ENCODE results near the gene ADCY3. TPM values are rescaled to one million over a fixed set of nuclear protein-coding genes. Genes with fewer than 3 reads are reported as not detected.

The ADCY3 gene
- total RNA-seq, 4 donors from 2014 or later = 32.5 to 54.5 (median 39.9) TPM

DNA sequence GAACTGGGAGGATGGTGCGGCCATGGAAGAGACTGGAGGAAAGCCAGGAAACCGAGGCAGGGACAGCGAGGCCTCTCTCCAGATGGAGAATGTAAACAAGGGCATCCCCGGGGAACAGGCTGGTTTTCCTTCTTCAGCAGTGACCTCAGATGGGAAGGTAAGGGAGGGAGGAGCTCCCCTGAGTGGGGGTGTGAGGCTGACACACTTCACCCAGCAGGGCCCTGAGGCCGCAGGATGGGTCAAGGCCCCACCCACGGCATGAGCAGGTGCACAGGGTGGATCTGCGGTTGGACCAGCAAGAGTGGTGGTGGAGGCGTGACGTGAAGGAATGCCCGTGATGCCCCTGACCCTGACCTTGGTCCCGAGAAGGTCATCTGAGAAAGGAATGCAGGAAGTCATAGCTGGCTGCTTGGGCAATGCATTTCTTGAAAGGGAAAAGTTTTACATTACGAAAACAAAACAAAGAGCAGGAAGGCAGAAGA, 48.1 kb downstream of the ADCY3 start:
- peak; percentile 6 for ATAC-seq
- WGBS, 2 donors (ENCODE audit: low coverage in 1 of 2) = 46 to 59% methylated on average over 5 to 8 of the region's 12 CpGs

GRCh38 chr2:24870891-24871705, 48.9 kb downstream of the ADCY3 start:
- TF ChIP-seq POLR2A (IDR thresholded peaks at IDR 0.05) (no peak), CTCF (IDR thresholded peaks at IDR 0.05) (no peak), POLR2AphosphoS5 (IDR thresholded peaks at IDR 0.05) (no peak), EP300 (IDR thresholded peaks at IDR 0.05) (no peak)
- peaks cover 0 to 43% (median 13%) of the 10 kb centered on the region in 3 donors for H3K4me1 ChIP-seq
- H3K27ac ChIP-seq = peak overlapping the region in 3 of 4 donors; percentile 39 to 77 (median 73)
- no peak for ATAC-seq
- H3K36me3 ChIP-seq = no peaks in the 10 kb centered on the region
- H3K27me3 ChIP-seq = no peaks in the 10 kb centered on the region
- no peak overlapping the region for H3K4me3 ChIP-seq
- 91% methylated on average over 11 of the region's 16 CpGs; no CpG with 5 or more reads in 1 of the 2 donors for WGBS, 2 donors (ENCODE audit: low coverage in 1 of 2)
- no peaks in the 10 kb centered on the region for H3K9me3 ChIP-seq

More for the DNA sequence above, 48.1 kb downstream of the ADCY3 start:
- no peaks in the 10 kb centered on the region for H3K9me3 ChIP-seq
- no peak overlapping the region for H3K4me3 ChIP-seq
- TF ChIP-seq POLR2A (IDR thresholded peaks at IDR 0.05) = no peak
- no peak for TF ChIP-seq EP300 (IDR thresholded peaks at IDR 0.05)
- TF ChIP-seq POLR2AphosphoS5 (IDR thresholded peaks at IDR 0.05) = no peak
- TF ChIP-seq CTCF (IDR thresholded peaks at IDR 0.05) = no peak
- no peaks in the 10 kb centered on the region for H3K36me3 ChIP-seq
- peak overlapping the region in 3 of 4 donors; percentile 39 to 77 (median 73) for H3K27ac ChIP-seq
- no peaks in the 10 kb centered on the region for H3K27me3 ChIP-seq
- peaks cover 0 to 43% (median 13%) of the 10 kb centered on the region in 3 donors for H3K4me1 ChIP-seq

- H3K36me3 ChIP-seq = no peaks in the 10 kb centered on the region
- H3K4me1 ChIP-seq = peaks cover 0 to 40% (median 13%) of the 10 kb centered on the region in 3 donors
- H3K27ac ChIP-seq = peak overlapping the region in 1 of 4 donors; percentile 77
- no peaks in the 10 kb centered on the region for H3K27me3 ChIP-seq
- 92% methylated on average over 2 of the region's 5 CpGs; no CpG with 5 or more reads in 1 of the 2 donors for WGBS, 2 donors (ENCODE audit: low coverage in 1 of 2)
- no peak for ATAC-seq
- TF ChIP-seq CTCF (IDR thresholded peaks at IDR 0.05) (no peak), POLR2A (IDR thresholded peaks at IDR 0.05) (no peak), EP300 (IDR thresholded peaks at IDR 0.05) (no peak)
- H3K9me3 ChIP-seq = no peaks in the 10 kb centered on the region
- H3K4me3 ChIP-seq = no peak overlapping the region
These were observed 49.6 kb downstream of the ADCY3 start for GRCh38 chr2:24870440-24870839.

- Histone ChIP-seq H3K27ac (no peak overlapping the region), H3K9me3 (no peaks in the 10 kb centered on the region)
- no peak for ATAC-seq
These were observed 53.1 kb downstream of the ADCY3 start for GRCh38 chr2:24866946-24867345.

More at GRCh38 chr2:24866946-24867345, 53.1 kb downstream of the ADCY3 start:
- H3K4me3 ChIP-seq = no peak overlapping the region
- H3K36me3 ChIP-seq = no peaks in the 10 kb centered on the region
- TF ChIP-seq POLR2A (IDR thresholded peaks at IDR 0.05) (no peak), EP300 (IDR thresholded peaks at IDR 0.05) (no peak), CTCF (IDR thresholded peaks at IDR 0.05) (no peak), POLR2AphosphoS5 (IDR thresholded peaks at IDR 0.05) (no peak)
- peaks cover 0 to 11% (median 3%) of the 10 kb centered on the region in 3 donors for H3K4me1 ChIP-seq
- H3K27me3 ChIP-seq = no peaks in the 10 kb centered on the region
- 86 to 95% methylated on average over 5 to 6 of the region's 6 CpGs for WGBS, 2 donors (ENCODE audit: low coverage in 1 of 2)
